ENCODE results near the gene GUCD1. TPM values are rescaled to one million over a fixed set of nuclear protein-coding genes. Genes with fewer than 3 reads are reported as not detected.

GUCD1 gene
- total RNA-seq, 1 donor from 2014 or later, result 131 TPM

DNA sequence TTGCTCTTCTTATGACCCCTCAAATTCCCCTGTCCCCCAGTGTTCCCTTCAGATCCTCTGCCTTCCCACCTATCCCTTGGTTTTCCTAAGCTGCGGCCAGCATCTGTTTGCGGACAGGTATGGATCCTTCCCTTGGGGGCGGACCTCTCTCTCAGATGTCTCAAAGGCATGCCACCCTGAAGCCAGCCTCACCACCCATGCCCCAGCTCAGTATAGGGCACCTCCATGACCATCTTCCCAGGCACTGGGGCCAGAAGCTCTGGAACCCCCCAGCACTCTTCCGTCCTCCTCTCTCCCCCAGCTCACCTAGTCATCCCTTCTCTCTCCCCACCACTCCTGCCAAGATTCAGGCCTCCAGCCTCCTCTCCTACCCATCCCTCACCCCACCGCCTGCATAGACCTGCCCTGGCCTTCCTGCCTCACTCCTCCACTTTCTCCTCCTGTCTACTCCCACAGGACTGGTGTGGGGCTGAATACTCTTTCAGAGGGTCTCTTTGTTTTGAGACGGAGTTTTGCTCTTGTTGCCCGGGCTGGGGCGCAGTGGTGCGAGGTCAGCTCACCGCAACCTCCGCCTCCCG, 35.7 kb upstream of the GUCD1 start:
- intact Hi-C loops (cut with micrococcal nuclease), result no loop called here

DNA sequence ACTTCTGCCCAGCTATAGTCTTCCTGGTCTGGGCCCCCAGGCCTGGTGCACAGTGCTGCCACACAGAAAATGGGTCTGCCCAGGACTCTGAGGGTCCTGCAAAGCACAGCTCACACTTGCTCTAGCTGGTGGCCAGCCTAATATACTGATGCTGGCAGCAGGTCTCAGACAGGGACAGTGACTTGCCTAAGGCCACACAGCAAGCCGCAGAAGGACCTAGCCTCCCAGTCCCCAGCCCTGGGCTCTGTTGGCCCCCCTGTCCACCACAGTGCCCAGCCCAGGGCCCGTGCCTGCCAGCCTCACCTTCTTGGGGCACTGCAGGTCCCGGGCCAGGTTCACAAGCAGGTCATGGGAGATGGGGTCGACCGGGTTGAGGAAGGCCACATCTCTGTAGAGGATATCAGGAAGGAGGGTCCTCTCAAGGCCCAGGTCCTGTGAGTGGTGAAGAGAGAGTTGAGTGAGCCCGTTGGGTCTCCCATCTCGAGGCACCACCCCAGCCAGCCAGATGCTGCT, 34.6 kb upstream of the GUCD1 start:
- intact Hi-C loops (cut with micrococcal nuclease), result no loop called here

GRCh38 chr22:24588757-24589481, 34.0 kb upstream of the GUCD1 start:
- intact Hi-C loops (cut with micrococcal nuclease), result no loop called here

DNA sequence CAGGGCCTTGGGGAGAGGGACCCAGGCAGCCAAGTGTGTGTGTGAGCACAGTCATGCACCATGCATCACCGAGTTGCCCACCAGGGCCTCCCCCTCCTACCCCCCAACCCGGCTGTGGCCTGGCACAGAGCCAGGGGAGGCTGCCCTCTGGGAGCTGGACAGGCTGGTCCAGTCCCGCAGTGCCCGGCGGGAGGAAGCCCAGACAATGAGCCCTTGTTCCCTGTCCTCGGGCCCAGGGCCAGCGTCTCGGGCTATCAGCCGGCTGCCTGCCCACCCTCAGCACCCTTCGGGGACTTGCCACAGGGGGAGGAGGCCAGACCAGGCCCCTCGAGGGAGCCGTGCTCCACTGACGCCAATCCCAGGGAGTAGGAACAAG, 33.4 kb upstream of the GUCD1 start:
- intact Hi-C loops (cut with micrococcal nuclease), result no loop called here

- intact Hi-C loops (cut with micrococcal nuclease), result no loop called here
Observed at GRCh38 chr22:24587948-24588347, 33.0 kb upstream of the GUCD1 start.

DNA sequence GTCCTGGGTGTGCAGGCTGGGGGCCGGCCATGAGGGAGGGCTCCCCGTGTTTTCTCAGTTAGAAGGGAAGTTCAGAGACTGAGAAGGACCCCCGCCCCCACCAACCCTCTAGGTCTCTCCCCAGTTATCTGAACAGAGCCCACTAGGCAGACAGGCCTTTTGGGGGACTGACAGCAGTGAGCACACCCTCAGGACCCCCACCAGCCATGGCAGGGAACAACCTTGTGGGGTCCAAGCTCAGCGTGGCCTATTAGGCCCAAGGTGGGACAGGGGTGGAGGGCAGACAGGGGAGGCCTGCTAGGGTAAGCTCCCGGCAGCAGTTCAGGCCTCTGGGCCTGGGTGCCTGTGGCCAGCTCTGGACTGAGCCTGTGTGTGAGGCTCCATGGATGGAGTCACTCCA, 32.3 kb upstream of the GUCD1 start:
- intact Hi-C loops (cut with micrococcal nuclease), result no loop called here

GRCh38 chr22:24585927-24586546, 31.1 kb upstream of the GUCD1 start:
- intact Hi-C loops (cut with micrococcal nuclease), result no loop called here

DNA sequence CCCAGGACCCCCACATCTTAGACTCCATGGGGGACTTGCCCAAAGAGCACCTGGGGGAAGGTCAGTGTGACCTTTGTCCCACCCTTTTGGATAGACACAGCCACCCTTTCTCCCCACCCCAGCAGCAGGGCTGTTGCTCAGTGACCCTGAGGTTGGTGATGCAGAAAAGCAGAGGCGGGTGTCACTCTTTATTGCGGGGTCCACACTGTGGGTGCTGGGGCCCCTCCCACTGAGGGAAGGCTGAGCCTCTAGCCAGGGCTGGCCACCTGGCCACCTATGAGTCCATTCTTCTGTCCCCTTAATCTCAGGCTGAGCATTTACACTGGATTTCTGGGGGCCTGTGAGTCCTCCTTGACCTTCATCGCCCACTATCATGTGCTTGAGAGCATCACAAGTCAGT, 30.5 kb upstream of the GUCD1 start:
- intact Hi-C loops (cut with micrococcal nuclease), result no loop called here

GRCh38 chr22:24584871-24585411, 30.0 kb upstream of the GUCD1 start:
- intact Hi-C loops (cut with micrococcal nuclease), result no loop called here

- intact Hi-C loops (cut with micrococcal nuclease), result no loop called here
Observed at GRCh38 chr22:24584166-24584790, 29.3 kb upstream of the GUCD1 start.

DNA sequence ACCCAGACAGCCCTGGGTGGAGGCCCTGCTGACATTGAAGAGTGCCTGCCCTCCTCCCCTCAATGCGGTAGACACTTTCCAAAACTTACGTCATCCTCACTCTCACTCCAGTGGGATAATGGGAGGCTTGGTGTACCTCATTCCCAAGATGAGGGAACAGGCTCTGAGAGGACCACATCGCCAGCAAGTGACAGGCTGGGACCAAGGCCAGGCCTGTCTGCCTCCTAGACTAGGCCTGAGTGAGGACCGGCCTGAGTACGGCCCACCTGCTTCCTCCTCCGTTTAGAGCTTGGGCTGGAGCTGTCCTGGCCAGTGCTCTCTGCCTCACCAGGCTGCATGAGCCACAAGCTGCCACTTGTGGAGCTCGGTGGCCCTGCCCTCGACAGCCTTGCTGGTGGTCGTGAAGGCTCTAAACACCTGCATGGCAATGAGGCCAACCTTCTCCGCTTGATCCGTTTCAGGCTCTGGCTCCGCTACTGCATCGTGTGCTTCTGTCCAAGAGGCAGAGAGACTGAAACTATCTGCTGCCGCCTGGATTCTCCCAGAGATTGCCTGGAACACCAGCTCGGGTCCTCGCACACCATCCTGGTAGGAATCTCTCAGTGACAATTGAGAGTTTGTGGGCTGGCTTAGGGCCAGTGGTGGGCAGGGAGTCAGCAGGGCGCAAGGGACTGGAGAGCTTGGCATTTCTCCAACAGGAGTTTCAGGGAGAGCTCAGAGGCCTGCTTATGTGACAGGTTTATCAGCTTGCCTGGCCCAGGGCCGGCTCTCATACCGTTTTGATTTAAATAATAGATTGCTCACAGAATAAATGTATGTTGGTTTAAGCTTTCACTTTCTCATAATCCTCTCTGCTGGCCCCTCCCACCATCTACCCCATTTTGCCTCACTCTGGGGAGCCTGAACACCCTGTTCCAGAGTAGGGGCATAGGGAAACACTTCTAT, 28.6 kb upstream of the GUCD1 start:
- intact Hi-C loops (cut with micrococcal nuclease), result no loop called here

GRCh38 chr22:24582056-24582814, 27.3 kb upstream of the GUCD1 start:
- intact Hi-C loops (cut with micrococcal nuclease), result no loop called here

- intact Hi-C loops (cut with micrococcal nuclease), result no loop called here
Observed at GRCh38 chr22:24580276-24580675, 25.3 kb upstream of the GUCD1 start.

DNA sequence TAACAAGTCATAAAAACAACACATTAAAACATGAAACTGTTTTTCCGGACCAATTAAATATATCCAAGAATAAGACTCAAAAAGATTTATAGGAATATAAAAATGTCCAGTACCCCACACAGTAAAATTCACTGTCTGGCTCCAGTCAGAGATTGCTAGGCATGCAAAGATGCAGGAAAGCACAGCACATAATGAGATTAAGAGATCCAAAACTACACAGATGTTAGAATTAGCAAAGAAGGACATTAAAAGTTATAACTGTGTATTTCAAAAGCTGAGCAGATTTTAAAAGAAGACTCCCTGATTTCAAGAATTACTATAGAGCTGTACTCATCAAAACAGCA, 24.3 kb upstream of the GUCD1 start:
- intact Hi-C loops (cut with micrococcal nuclease), result no loop called here

- intact Hi-C loops (cut with micrococcal nuclease), result no loop called here
Observed at GRCh38 chr22:24578355-24579257, 23.7 kb upstream of the GUCD1 start.

DNA sequence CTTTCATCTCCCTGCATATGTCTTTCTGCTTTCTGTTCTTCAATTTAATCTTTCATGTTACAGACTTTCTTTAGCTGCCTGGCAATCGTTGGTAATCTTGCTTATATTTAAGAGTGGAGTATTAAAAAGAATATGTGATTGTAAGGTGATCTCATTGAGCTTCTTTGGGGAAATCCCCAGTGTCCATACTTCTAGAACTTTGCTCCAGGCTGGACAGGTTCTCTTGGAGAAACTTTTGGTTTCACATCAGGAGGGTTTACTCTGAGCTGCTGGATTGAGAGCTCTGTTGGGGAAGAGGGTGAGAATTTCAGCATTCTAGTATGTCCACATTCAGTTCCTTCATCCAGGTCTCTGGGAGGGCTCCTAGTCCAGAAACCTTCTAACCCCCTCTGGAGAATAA, 21.8 kb upstream of the GUCD1 start:
- intact Hi-C loops (cut with micrococcal nuclease), result no loop called here

- intact Hi-C loops (cut with micrococcal nuclease), result no loop called here
Observed at GRCh38 chr22:24571266-24571665, 16.3 kb upstream of the GUCD1 start.

DNA sequence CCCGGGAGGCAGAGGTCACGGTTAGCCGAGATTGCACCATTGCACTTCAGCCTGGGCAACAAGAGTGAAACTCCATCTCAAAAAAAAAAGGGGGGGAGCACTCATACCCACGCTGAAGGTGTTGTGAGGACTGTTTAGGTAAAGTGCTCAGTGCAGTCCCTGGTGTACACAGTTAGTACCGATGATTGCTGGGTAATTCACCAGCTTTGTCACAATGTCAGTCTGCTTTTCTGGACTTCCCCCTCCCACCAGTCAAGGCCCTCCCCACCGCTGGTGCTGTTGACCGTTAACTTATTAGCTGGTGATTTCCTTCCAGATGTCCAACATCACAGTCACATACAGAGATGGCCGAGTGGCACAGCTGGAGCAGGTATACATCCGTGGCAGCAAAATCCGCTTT, 12.7 kb upstream of the GUCD1 start:
- intact Hi-C loops (cut with micrococcal nuclease), result no loop called here

DNA sequence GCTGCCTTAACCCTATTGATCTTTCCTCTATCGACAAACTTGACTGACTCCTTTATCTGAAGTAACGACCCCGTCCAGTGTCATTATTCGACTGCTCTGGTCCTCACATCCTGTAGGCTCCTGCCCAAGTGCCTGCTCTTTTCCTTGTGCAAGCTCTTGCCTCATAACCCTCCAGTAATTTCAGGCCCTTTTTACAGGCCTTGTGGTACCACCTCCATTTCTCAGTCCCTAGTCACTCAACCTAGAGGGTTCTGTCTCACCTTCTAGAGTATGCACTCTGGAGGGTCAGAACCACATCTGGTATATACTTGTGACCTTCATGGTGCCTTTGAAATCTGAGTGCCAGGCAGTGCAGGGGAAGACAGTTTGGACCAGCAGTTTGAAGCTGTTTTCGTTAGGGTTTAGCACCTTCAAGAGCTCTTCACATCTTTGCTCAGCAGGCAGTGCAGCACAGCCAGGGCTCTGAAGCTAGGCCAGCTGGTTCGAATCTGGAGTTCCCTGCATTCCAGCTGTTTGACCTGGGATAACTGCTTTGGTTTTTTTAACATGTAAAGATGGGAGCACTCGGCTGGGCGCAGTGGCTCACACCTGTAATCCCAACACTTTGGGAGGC, 12.1 kb upstream of the GUCD1 start:
- intact Hi-C loops (cut with micrococcal nuclease), result no loop called here
